NOMO-1 treated with DMSO at 0.1 percent for 48 hours (cell line): ENCODE measurements around the gene RFPL2.
A peak's percentile ranks its signal among the peaks of the same experiment; 100 is the strongest.
"Not testable (repeated sequence)": the region's sequence is repeated elsewhere in the genome, so short reads cannot be mapped to it uniquely, and the experiment has no call there.

Source experiments
- DNase-seq: peaks from one replicate; lab custom pipeline; 2025; ENCODE audit not compliant: unreplicated experiment; lab: John Stamatoyannopoulos, UW

Gene RFPL2

GRCh38 chr22:32206774-32207758 is 2.2 kb upstream of the RFPL2 start:
- peak; percentile 38 for DNase-seq

DNA sequence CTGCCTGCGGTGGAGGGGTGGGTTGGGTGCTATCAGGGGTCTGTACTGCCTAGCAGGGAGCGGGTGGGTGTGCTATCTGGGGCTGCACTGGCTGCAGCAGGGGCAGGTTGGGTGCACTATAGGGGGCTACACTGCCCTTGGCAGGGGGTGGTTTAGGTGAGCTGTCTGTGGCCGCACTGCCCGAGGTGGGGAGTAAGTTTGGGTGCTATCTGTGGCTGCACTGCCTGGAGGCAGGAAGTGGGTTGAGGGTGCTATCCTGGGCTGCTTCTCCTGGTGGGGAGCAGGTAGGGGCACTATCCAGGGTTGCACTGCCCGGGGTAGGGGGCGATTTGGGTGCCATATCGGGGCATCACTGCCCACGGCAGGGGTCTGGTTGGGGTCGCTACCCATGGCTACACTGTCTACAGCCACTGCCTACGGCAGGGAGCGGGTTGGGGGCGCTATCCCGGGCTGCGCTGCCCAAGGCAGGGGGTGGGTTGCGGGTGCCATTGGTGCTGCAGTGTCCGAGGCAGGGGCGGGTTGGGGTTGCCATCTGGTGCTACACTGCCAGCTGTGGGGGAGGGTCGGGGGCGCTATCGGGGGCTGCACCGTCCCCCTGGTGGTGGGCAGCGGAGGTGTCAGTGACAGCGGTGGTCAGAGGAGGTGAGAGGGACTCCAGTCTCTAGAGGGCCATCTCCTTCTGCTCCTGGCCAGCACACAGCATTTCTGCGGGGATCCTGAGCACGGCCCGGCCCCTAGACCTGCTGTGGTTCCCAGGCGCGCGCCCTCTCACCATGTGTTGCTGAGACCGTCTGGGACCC is 1.3 kb upstream of the RFPL2 start:
- DNase-seq: no peak

DNA sequence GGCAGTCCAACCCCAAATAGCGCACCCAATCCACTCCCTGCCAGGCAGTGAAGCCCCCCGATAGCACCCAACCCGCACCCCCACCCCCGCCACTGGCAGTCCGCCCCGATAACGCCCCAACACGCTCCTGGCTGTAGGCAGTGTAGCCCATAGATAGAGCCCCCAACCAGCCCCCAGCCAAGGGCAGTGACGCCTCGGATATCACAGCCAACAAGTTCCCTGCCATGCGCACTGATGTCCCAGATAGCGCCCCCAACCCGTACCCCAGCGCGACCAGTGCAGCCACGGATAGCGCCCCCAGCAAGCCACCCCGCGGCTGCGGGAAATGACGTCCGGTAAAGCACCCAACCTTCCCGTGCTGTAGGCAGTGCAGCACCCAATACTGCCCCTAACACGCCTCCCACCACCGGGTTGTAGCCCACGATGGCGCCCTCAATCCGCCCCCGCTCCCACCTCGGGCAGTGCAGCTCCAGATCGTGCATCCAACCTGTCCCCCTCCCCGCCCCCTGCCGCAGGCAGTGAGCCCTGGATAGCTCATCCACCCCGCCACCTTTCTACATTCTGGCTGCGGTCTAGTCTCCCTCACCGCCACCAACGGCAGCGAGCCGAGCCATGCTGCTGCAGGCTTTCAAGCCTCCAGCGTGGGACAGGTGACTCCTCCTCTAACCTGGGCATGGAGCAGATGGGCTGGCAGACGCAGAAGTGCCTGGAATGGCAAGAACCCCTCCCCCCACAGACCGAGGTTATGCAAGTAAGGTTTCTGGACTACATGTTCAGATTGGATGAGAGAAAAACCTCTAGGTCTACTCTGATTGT is 625 bp downstream of the RFPL2 start:
- no peak for DNase-seq

DNA sequence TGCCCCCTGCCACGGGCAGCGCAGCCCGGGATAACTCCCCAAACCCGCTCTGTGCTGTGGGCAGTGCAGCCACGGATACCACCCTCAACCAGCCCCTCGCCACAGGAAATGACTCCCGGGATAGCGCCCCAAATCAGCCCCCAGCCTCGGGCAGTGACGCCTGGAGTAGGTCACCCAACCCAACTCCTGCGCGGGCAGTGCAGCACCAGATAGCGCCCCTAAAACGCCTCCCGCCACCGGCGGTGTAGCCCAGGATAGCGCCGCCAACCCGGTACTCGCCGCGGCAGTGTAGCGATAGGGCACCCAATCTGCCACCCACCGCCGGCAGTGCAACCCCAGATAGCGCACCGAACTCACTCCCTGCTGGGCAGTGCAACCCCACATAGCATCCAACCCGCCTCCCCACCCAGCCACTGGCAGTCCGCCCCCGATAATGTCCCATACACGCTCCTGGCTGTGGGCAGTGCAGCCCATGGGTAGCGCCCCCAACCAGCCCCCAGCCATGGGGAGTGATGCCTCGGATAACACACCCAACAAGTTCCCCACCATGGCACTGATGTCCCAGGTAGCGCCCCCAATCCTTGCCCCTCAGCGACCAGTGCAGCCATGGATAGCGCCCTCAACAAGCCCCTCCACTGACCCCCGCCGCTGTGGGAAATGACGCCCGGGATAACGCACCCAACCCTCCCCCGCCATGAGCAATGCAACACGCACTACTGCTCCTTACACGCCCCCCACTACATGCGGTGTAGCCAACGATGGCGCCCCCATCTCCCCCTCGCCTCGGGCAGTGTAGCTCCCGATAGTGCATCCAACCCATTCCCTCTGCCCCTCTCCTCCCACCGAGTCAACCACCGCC is 1.5 kb downstream of the RFPL2 start:
- no peak for DNase-seq

DNA sequence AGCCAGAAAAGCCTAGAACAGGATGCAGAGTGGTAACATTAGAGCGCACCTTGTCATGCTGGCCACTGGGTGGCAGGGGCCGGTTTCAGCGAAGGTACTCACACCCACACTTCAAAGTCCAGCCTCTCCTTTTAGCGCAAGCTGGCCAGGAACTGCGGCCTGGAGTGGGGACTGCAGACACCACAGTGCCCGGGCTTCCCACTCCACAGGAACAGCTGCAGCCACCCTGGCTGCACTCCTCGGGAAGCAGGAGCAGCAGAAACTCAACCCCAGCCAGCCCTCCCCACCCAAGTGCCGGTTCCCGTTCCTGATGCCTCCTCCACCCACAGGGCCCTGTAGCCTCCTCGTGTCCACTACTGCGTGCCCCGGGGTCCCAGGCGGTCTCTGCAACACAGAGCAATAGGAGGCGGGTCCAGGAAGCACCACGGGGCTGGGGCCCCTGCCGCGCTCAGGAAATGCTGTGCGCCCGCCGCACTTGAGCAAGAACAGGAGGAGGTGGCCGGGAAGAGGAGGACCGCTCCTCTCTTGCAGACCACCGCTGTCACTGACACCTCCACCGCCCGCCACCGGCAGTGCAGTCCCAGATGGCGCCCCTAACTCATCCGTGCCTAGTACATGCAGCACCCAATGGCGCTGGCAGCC is 2.2 kb downstream of the RFPL2 start:
- DNase-seq: peak; percentile 61

GRCh38 chr22:32202161-32202538 is 2.7 kb downstream of the RFPL2 start:
- no peak for DNase-seq

GRCh38 chr22:32200752-32201151 is 4.1 kb downstream of the RFPL2 start:
- peak; percentile 3 for DNase-seq

- no peak for DNase-seq
Observed at GRCh38 chr22:32199961-32200360, 4.9 kb downstream of the RFPL2 start.

GRCh38 chr22:32199341-32199740 is 5.5 kb downstream of the RFPL2 start:
- DNase-seq: no peak

DNA sequence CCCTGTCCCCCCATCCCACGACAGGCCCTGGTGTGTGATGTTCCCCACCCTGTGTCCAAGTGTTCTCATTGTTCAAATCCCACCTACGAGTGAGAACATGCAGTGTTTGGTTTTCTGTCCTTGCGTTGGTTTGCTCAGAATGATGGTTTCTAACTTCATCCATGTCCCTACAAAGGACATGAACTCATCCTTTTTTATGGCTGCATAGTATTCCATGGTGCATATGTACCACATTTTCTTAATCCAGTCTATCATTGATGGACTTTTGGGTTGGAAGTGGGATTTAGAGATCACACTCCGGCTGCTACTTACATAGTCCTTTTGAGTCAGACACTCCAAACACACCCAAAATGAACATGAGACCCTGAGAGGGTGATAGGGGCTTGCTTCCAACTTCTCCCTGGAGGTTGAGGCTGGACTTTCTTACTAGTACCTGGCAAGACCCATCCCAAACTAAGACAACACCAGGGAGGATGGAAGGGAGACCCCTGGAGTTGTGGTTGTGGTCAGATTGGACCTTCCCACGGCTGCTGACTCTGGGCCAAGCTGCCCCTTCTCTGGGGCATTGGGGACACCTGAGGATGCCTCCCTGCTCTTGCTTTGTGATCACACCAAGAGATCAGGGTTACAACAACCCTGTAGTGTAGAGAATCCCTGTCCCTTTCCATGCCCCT is 7.2 kb downstream of the RFPL2 start:
- not testable (repeated sequence) for DNase-seq

DNA sequence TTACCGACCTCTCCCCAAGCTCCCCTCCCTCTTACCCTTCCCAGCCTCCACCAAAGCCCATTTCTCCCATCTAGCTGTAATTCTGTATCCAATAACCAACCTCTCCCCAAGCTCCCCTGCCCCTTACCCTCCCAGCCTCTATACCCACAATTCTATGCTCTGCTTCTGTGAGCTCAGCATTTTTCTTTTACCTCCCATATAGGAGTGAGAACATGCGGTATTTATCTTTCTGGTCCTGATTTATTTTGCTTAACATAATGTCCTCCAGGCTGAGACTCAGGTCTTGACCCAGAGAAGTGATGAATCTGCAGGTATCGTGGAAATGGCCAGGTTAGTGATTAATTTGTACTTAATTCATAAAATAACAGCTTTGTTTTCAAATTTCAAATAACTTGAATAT is 9.0 kb downstream of the RFPL2 start:
- not testable (repeated sequence) for DNase-seq

DNA sequence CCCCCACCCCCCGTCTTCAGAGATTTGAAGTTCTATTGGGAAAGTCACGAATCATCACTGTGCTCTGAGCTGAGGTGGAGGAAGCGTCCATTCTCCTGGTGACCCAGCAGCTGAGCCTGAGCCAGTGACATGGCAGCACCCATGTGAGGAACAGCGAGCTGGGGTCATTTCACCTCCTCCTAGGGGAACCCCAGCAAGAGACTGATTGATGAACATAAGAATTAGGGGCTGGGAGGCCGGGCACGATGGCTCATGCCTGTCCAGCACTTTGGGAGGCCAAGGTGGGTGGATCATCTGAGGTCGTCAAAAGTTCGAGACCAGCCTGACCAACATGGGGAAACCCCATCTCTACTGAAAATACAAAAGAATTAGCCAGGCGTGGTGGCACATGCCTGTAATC is 11.5 kb downstream of the RFPL2 start:
- DNase-seq: not testable (repeated sequence)

GRCh38 chr22:32191021-32191420 is 13.9 kb downstream of the RFPL2 start:
- not testable (repeated sequence) for DNase-seq

GRCh38 chr22:32185821-32186220 is 19.1 kb downstream of the RFPL2 start:
- no peak for DNase-seq

GRCh38 chr22:32183625-32184024 is 21.2 kb downstream of the RFPL2 start:
- no peak for DNase-seq

GRCh38 chr22:32181043-32181442 is 23.8 kb downstream of the RFPL2 start:
- DNase-seq: no peak

- DNase-seq: no peak
Observed at GRCh38 chr22:32177221-32177765, 27.6 kb downstream of the RFPL2 start.

GRCh38 chr22:32175683-32176644 is 28.9 kb downstream of the RFPL2 start:
- DNase-seq: no peak
